OCI-LY3 (cell line): ENCODE measurements around the gene PTPN11.

ENCODE experiments used
- EZH2phosphoT487 ChIP-seq: fragments of 200-600 bp; shearing (Covaris generic); IDR thresholded peaks from 2 replicates; pipeline ENCODE4 v1.6.1; 2018; ENCODE audit warnings: antibody characterized with exemption, mixed run types, low read depth
- TF ChIP-seq, protein P1 (sequence below): fragments of 200-600, 300-600 bp; sonication (generic); IDR thresholded peaks from 2 replicates; pipeline ENCODE4 v1.5.1; 2014; ENCODE audit warnings: antibody characterized with exemption, low read length, low read depth

DNA sequence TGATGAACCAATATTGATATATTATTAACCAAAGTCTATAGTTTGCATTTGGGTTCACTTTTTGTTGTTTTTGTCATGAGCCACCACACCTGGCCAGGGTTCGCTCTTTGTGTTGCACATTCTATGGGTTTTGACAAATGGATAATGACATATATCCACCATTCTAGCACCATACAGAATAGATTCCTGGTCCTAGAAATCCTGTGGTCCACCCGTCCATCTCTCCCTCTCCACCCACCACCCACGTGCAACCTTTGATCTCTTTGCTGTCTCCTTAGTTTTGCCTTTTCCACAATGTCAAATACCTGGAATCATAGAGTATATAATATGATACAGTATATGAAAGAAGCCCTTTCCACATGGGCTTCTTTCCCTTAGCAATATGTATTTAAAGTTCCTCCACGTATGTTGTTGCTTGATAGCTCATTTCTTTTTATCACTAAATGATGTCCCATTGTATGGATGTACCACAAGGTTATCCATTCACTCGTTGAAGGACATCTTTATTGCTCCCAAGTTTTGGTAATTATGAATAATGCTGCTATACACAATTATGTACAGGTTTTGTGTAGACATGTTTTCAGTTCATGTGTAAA lies 16.7 kb upstream of the PTPN11 start:
- TF ChIP-seq, protein P1, sequence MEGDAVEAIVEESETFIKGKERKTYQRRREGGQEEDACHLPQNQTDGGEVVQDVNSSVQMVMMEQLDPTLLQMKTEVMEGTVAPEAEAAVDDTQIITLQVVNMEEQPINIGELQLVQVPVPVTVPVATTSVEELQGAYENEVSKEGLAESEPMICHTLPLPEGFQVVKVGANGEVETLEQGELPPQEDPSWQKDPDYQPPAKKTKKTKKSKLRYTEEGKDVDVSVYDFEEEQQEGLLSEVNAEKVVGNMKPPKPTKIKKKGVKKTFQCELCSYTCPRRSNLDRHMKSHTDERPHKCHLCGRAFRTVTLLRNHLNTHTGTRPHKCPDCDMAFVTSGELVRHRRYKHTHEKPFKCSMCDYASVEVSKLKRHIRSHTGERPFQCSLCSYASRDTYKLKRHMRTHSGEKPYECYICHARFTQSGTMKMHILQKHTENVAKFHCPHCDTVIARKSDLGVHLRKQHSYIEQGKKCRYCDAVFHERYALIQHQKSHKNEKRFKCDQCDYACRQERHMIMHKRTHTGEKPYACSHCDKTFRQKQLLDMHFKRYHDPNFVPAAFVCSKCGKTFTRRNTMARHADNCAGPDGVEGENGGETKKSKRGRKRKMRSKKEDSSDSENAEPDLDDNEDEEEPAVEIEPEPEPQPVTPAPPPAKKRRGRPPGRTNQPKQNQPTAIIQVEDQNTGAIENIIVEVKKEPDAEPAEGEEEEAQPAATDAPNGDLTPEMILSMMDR = no peak
- no peak for TF ChIP-seq EZH2phosphoT487
